ENCODE data around the gene SH3GL2.

The SH3GL2 gene

GRCh38 chr9:17660158-17660557 is 81.3 kb downstream of the SH3GL2 start:
- no peak for DNase-seq (ENCODE audit: low spot score)

GRCh38 chr9:17665450-17665849 is 86.6 kb downstream of the SH3GL2 start:
- DNase-seq (ENCODE audit: low spot score), result no peak

- no peak for DNase-seq (ENCODE audit: low spot score)
Measured at GRCh38 chr9:17669206-17669605, 90.3 kb downstream of the SH3GL2 start.

GRCh38 chr9:17682684-17683083 is 103.8 kb downstream of the SH3GL2 start:
- no peak for DNase-seq (ENCODE audit: low spot score)

GRCh38 chr9:17688834-17689233 is 110.0 kb downstream of the SH3GL2 start:
- DNase-seq (ENCODE audit: low spot score), result no peak

- no peak for DNase-seq (ENCODE audit: low spot score)
Measured at GRCh38 chr9:17694336-17694735, 115.5 kb downstream of the SH3GL2 start.

GRCh38 chr9:17695482-17695881 is 116.6 kb downstream of the SH3GL2 start:
- no peak for DNase-seq (ENCODE audit: low spot score)

GRCh38 chr9:17699615-17700330 is 120.9 kb downstream of the SH3GL2 start:
- no peak for DNase-seq (ENCODE audit: low spot score)

- no peak for DNase-seq (ENCODE audit: low spot score)
Measured at GRCh38 chr9:17706347-17706746, 127.5 kb downstream of the SH3GL2 start.

GRCh38 chr9:17719053-17719452 is 140.2 kb downstream of the SH3GL2 start:
- DNase-seq (ENCODE audit: low spot score), result no peak

- DNase-seq (ENCODE audit: low spot score), result no peak
Measured at GRCh38 chr9:17721954-17722353, 143.1 kb downstream of the SH3GL2 start.

GRCh38 chr9:17723656-17724055 is 144.8 kb downstream of the SH3GL2 start:
- DNase-seq (ENCODE audit: low spot score), result no peak

- DNase-seq (ENCODE audit: low spot score), result no peak
Measured at GRCh38 chr9:17725399-17726010, 146.6 kb downstream of the SH3GL2 start.

GRCh38 chr9:17726298-17726697 is 147.4 kb downstream of the SH3GL2 start:
- DNase-seq (ENCODE audit: low spot score), result no peak

- no peak for DNase-seq (ENCODE audit: low spot score)
Measured at GRCh38 chr9:17730899-17731298, 152.0 kb downstream of the SH3GL2 start.

- no peak for DNase-seq (ENCODE audit: low spot score)
Measured at GRCh38 chr9:17731308-17731707, 152.4 kb downstream of the SH3GL2 start.

- no peak for DNase-seq (ENCODE audit: low spot score)
Measured at GRCh38 chr9:17734674-17735073, 155.8 kb downstream of the SH3GL2 start.

GRCh38 chr9:17735859-17736258 is 157.0 kb downstream of the SH3GL2 start:
- DNase-seq (ENCODE audit: low spot score), result no peak

GRCh38 chr9:17739022-17739421 is 160.2 kb downstream of the SH3GL2 start:
- no peak for DNase-seq (ENCODE audit: low spot score)

- no peak for DNase-seq (ENCODE audit: low spot score)
Measured at GRCh38 chr9:17739736-17740135, 160.9 kb downstream of the SH3GL2 start.

GRCh38 chr9:17742067-17742466 is 163.2 kb downstream of the SH3GL2 start:
- DNase-seq (ENCODE audit: low spot score), result no peak

- DNase-seq (ENCODE audit: low spot score), result no peak
Measured at GRCh38 chr9:17744786-17745185, 165.9 kb downstream of the SH3GL2 start.

GRCh38 chr9:17750269-17750668 is 171.4 kb downstream of the SH3GL2 start:
- no peak for DNase-seq (ENCODE audit: low spot score)

GRCh38 chr9:17751486-17751885 is 172.6 kb downstream of the SH3GL2 start:
- no peak for DNase-seq (ENCODE audit: low spot score)

Data from left forelimb (tissue), 1 donor.